OCI-LY1 (cell line): ENCODE measurements around the gene ARFGAP1.

ENCODE experiments used
- H2AFZ ChIP-seq: fragments of 200-600 bp; sonication (generic), shearing (Covaris generic); 2 replicates; pipeline ENCODE4 v1.6.0; 2014; ENCODE audit warnings: antibody characterized with exemption, mild to moderate bottlenecking, low read length
- H3F3A ChIP-seq: fragments of 200-600 bp; sonication (generic), shearing (Covaris generic); 2 replicates; pipeline ENCODE4 v1.6.0; 2014; ENCODE audit warnings: mild to moderate bottlenecking, antibody characterized with exemption, low read length, moderate library complexity; ENCODE audit not compliant: insufficient read depth
- H3K27ac ChIP-seq: fragments of 200-600 bp; sonication (generic); 2 replicates; pipeline ENCODE4 v1.5.1; 2014; ENCODE audit warnings: low read length, mixed run types, mild to moderate bottlenecking, low read depth; ENCODE audit not compliant: poor library complexity, severe bottlenecking
- H3K27me3 ChIP-seq: fragments of 200-600 bp; sonication (generic); 2 replicates; pipeline ENCODE4 v1.6.0; 2014; ENCODE audit warnings: antibody characterized with exemption, mild to moderate bottlenecking, low read length, moderate library complexity; ENCODE audit not compliant: insufficient read depth
- H3K36me3 ChIP-seq: fragments of 200-600 bp; sonication (generic); 2 replicates; pipeline ENCODE4 v1.6.1; 2014; ENCODE audit warnings: mild to moderate bottlenecking, antibody characterized with exemption, low read length, moderate library complexity, mixed read lengths; ENCODE audit not compliant: insufficient read depth
- H3K4me1 ChIP-seq: fragments of 200-600 bp; sonication (generic); 2 replicates; pipeline ENCODE4 v1.5.1; 2014; ENCODE audit warnings: mild to moderate bottlenecking, low read length, moderate library complexity; ENCODE audit not compliant: insufficient read depth, severe bottlenecking
- H3K4me2 ChIP-seq: fragments of 200-600 bp; sonication (generic), shearing (Covaris generic); 2 replicates; pipeline ENCODE4 v1.6.1; 2014; ENCODE audit warnings: low read length
- H3K4me3 ChIP-seq: fragments of 200-600 bp; sonication (generic); 2 replicates; pipeline ENCODE4 v1.5.1; 2014; ENCODE audit warnings: low read length, low read depth, mild to moderate bottlenecking, mixed read lengths; ENCODE audit not compliant: poor library complexity, severe bottlenecking
- H3K79me2 ChIP-seq: fragments of 200-600 bp; shearing (Covaris generic); 2 replicates; pipeline ENCODE4 v1.6.1; 2016; ENCODE audit warnings: mixed run types, low read length, mixed read lengths; ENCODE audit not compliant: insufficient read depth
- H3K9ac ChIP-seq: fragments of 200-600 bp; sonication (generic), shearing (Covaris generic); 2 replicates; pipeline ENCODE4 v1.6.1; 2014; ENCODE audit warnings: mild to moderate bottlenecking, low read length, mixed read lengths
- H3K9me2 ChIP-seq: fragments of 200-600 bp; sonication (generic), shearing (Covaris generic); 2 replicates; pipeline ENCODE4 v1.6.1; 2014; ENCODE audit warnings: low read depth, mild to moderate bottlenecking, low read length, mixed read lengths
- H3K9me3 ChIP-seq: fragments of 200-600 bp; shearing (Covaris generic); 2 replicates; pipeline ENCODE4 v1.6.1; 2014; ENCODE audit warnings: low read length, mixed read lengths
- H4K20me1 ChIP-seq: fragments of 200-600 bp; sonication (generic), shearing (Covaris generic); 2 replicates; pipeline ENCODE4 v1.6.0; 2016; ENCODE audit warnings: mild to moderate bottlenecking, low read length; ENCODE audit not compliant: insufficient read depth
- CTCF ChIP-seq: fragments of 200-600 bp; sonication (generic), shearing (Covaris generic); IDR thresholded peaks from 2 replicates; pipeline ENCODE4 v1.5.1; 2017; ENCODE audit warnings: mild to moderate bottlenecking, antibody characterized with exemption, low read length, moderate library complexity, mixed read lengths
- EZH2 ChIP-seq: fragments of 200-600 bp; sonication (generic), shearing (Covaris generic); IDR thresholded peaks from 2 replicates; pipeline ENCODE4 v1.8.0; 2017; ENCODE audit warnings: borderline replicate concordance, mixed run types, mild to moderate bottlenecking, antibody characterized with exemption, low read length, moderate library complexity, mixed read lengths

ARFGAP1 gene

GRCh38 chr20:63295422-63295821, 22.8 kb downstream of the ARFGAP1 start:
- H3K4me1 ChIP-seq, result no peaks in the 10 kb centered on the region
- H3K9me2 ChIP-seq, result no peaks in the 10 kb centered on the region
- H3K4me2 ChIP-seq, result no peak overlapping the region
- TF ChIP-seq EZH2, result no peak
- no peak for TF ChIP-seq CTCF
- no peaks in the 10 kb centered on the region; the same call in 1 of the 2 replicates for H3K27me3 ChIP-seq
- no peaks in the 10 kb centered on the region for H3K79me2 ChIP-seq
- H3K9ac ChIP-seq, result no peak overlapping the region
- H3F3A ChIP-seq, result no peaks in the 10 kb centered on the region
- no peak overlapping the region for H3K27ac ChIP-seq
- H3K36me3 ChIP-seq, result no peaks in the 10 kb centered on the region
- no peak overlapping the region for H2AFZ ChIP-seq
- no peak overlapping the region for H3K4me3 ChIP-seq
- no peaks in the 10 kb centered on the region for H3K9me3 ChIP-seq
- H4K20me1 ChIP-seq, result no peaks in the 10 kb centered on the region

- H4K20me1 ChIP-seq, result no peaks in the 10 kb centered on the region
- TF ChIP-seq EZH2 (no peak), CTCF (no peak)
- H3K4me3 ChIP-seq, result no peak overlapping the region
- H2AFZ ChIP-seq, result no peak overlapping the region
- no peak overlapping the region for H3K9ac ChIP-seq
- no peaks in the 10 kb centered on the region for H3K36me3 ChIP-seq
- no peak overlapping the region for H3K4me2 ChIP-seq
- H3K79me2 ChIP-seq, result no peaks in the 10 kb centered on the region
- H3K27me3 ChIP-seq, result no peaks in the 10 kb centered on the region; the same call in 1 of the 2 replicates
- no peaks in the 10 kb centered on the region for H3K9me2 ChIP-seq
- H3K4me1 ChIP-seq, result no peaks in the 10 kb centered on the region
- H3K27ac ChIP-seq, result no peak overlapping the region
- H3K9me3 ChIP-seq, result no peaks in the 10 kb centered on the region
- H3F3A ChIP-seq, result no peaks in the 10 kb centered on the region
These were observed 23.2 kb downstream of the ARFGAP1 start for GRCh38 chr20:63295846-63296245.

- H3K4me2 ChIP-seq, result no peak overlapping the region
- no peaks in the 10 kb centered on the region for H3K4me1 ChIP-seq
- TF ChIP-seq EZH2 (no peak), CTCF (no peak)
- H2AFZ ChIP-seq, result no peak overlapping the region
- H3K36me3 ChIP-seq, result no peaks in the 10 kb centered on the region
- H3F3A ChIP-seq, result no peaks in the 10 kb centered on the region
- H3K9me2 ChIP-seq, result no peaks in the 10 kb centered on the region
- no peaks in the 10 kb centered on the region for H3K9me3 ChIP-seq
- H4K20me1 ChIP-seq, result no peaks in the 10 kb centered on the region
- no peak overlapping the region for H3K27ac ChIP-seq
- no peaks in the 10 kb centered on the region; the same call in 1 of the 2 replicates for H3K27me3 ChIP-seq
- no peak overlapping the region for H3K4me3 ChIP-seq
- H3K79me2 ChIP-seq, result no peaks in the 10 kb centered on the region
- H3K9ac ChIP-seq, result no peak overlapping the region
These were observed 24.1 kb downstream of the ARFGAP1 start for GRCh38 chr20:63296531-63297299.
